NCI-H345 treated with DMSO at 0.1 percent for 48 hours (cell line): ENCODE results near the gene TGFBR2.

Experiments
- DNase-seq: peaks from one replicate; lab custom pipeline; 2025; ENCODE audit not compliant: unreplicated experiment; lab: John Stamatoyannopoulos, UW

Gene TGFBR2

GRCh38 chr3:30708472-30708871, 102.1 kb downstream of the TGFBR2 start:
- DNase-seq, result no peak

GRCh38 chr3:30710017-30710416, 103.6 kb downstream of the TGFBR2 start:
- DNase-seq, result no peak

- DNase-seq, result no peak
Observed at GRCh38 chr3:30711151-30711550, 104.8 kb downstream of the TGFBR2 start.

- DNase-seq, result no peak
Observed at GRCh38 chr3:30711867-30712266, 105.5 kb downstream of the TGFBR2 start.

GRCh38 chr3:30712991-30713390, 106.6 kb downstream of the TGFBR2 start:
- no peak for DNase-seq

GRCh38 chr3:30713885-30714503, 107.6 kb downstream of the TGFBR2 start:
- no peak for DNase-seq

GRCh38 chr3:30719536-30719935, 113.1 kb downstream of the TGFBR2 start:
- no peak for DNase-seq

GRCh38 chr3:30720586-30721313, 114.3 kb downstream of the TGFBR2 start:
- no peak for DNase-seq

GRCh38 chr3:30721314-30721634, 114.9 kb downstream of the TGFBR2 start:
- no peak for DNase-seq

- no peak for DNase-seq
Observed at GRCh38 chr3:30723211-30723610, 116.8 kb downstream of the TGFBR2 start.

- DNase-seq, result no peak
Observed at GRCh38 chr3:30724863-30725262, 118.5 kb downstream of the TGFBR2 start.

- DNase-seq, result no peak
Observed at GRCh38 chr3:30728143-30728542, 121.7 kb downstream of the TGFBR2 start.

- no peak for DNase-seq
Observed at GRCh38 chr3:30729512-30729911, 123.1 kb downstream of the TGFBR2 start.

GRCh38 chr3:30729936-30730335, 123.5 kb downstream of the TGFBR2 start:
- DNase-seq, result no peak

- DNase-seq, result no peak
Observed at GRCh38 chr3:30730967-30731366, 124.6 kb downstream of the TGFBR2 start.

- DNase-seq, result no peak
Observed at GRCh38 chr3:30733209-30733608, 126.8 kb downstream of the TGFBR2 start.

GRCh38 chr3:30733696-30734095, 127.3 kb downstream of the TGFBR2 start:
- no peak for DNase-seq

- DNase-seq, result no peak
Observed at GRCh38 chr3:30737743-30738499, 131.5 kb downstream of the TGFBR2 start.

- DNase-seq, result no peak
Observed at GRCh38 chr3:30738605-30739004, 132.2 kb downstream of the TGFBR2 start.

GRCh38 chr3:30741889-30742288, 135.5 kb downstream of the TGFBR2 start:
- no peak for DNase-seq

GRCh38 chr3:30742796-30743619, 136.6 kb downstream of the TGFBR2 start:
- DNase-seq, result no peak
